HEK293 (cell line): ENCODE data around the gene HMCN2.

ENCODE experiments used
- CTCF ChIP-seq: fragments of 450-650 bp; formaldehyde crosslinking; IDR thresholded peaks from 2 replicates; pipeline ENCODE4 v1.5.1; 2016; ENCODE audit warnings: missing biosample characterization, missing genetic modification characterization
- GLIS2 ChIP-seq: fragments of 450-650 bp; formaldehyde crosslinking; IDR thresholded peaks from 2 replicates; pipeline ENCODE4 v1.5.1; 2016; ENCODE audit warnings: missing biosample characterization, missing genetic modification characterization
- HOXA7 ChIP-seq: sonication (generic); formaldehyde crosslinking; IDR thresholded peaks from 2 replicates; pipeline ENCODE4 v1.8.1; 2022; ENCODE audit warnings: missing genetic modification reagents, borderline replicate concordance
- KLF16 ChIP-seq: fragments of 450-650 bp; formaldehyde crosslinking; IDR thresholded peaks from 2 replicates; pipeline ENCODE4 v1.5.1; 2017; ENCODE audit warnings: missing biosample characterization, missing genetic modification characterization
- KLF17 ChIP-seq: fragments of 450-650 bp; formaldehyde crosslinking; IDR thresholded peaks from 2 replicates; pipeline ENCODE4 v1.5.1; 2016; ENCODE audit warnings: missing biosample characterization, missing genetic modification characterization
- RBAK ChIP-seq: fragments of 450-650 bp; formaldehyde crosslinking; IDR thresholded peaks from 2 replicates; pipeline ENCODE4 v1.5.1; 2016; ENCODE audit warnings: missing biosample characterization, missing genetic modification characterization
- SALL2 ChIP-seq: fragments of 450-650 bp; formaldehyde crosslinking; IDR thresholded peaks from 2 replicates; pipeline ENCODE4 v1.5.0; 2017; ENCODE audit warnings: missing biosample characterization, mild to moderate bottlenecking, missing genetic modification characterization, borderline replicate concordance
- ZBTB1 ChIP-seq: fragments of 450-650 bp; formaldehyde crosslinking; IDR thresholded peaks from 2 replicates; pipeline ENCODE4 v1.5.1; 2016; ENCODE audit warnings: missing biosample characterization, missing genetic modification characterization
- ZBTB11 ChIP-seq: fragments of 450-650 bp; formaldehyde crosslinking; conservative IDR thresholded peaks from 2 replicates; pipeline ENCODE4 v1.5.1; 2016; ENCODE audit warnings: low read depth, missing biosample characterization, missing genetic modification characterization
- ZBTB44 ChIP-seq: fragments of 450-650 bp; IDR thresholded peaks from 2 replicates; pipeline ENCODE4 v1.5.1; 2018; ENCODE audit warnings: missing biosample characterization, mild to moderate bottlenecking, missing genetic modification characterization
- ZBTB48 ChIP-seq: fragments of 450-650 bp; formaldehyde crosslinking; IDR thresholded peaks from 2 replicates; pipeline ENCODE4 v1.5.1; 2016; ENCODE audit warnings: missing biosample characterization, missing genetic modification characterization
- ZFP69B ChIP-seq: fragments of 450-650 bp; formaldehyde crosslinking; IDR thresholded peaks from 2 replicates; pipeline ENCODE4 v1.5.1; 2016; ENCODE audit warnings: missing biosample characterization, missing genetic modification characterization
- ZIC2 ChIP-seq: fragments of 450-650 bp; formaldehyde crosslinking; IDR thresholded peaks from 2 replicates; pipeline ENCODE4 v1.5.1; 2016; ENCODE audit warnings: missing biosample characterization, missing genetic modification characterization
- ZNF148 ChIP-seq: fragments of 450-650 bp; formaldehyde crosslinking; IDR thresholded peaks from 2 replicates; pipeline ENCODE4 v1.5.0; 2017; ENCODE audit warnings: missing biosample characterization, missing genetic modification characterization, borderline replicate concordance
- ZNF174 ChIP-seq: fragments of 450-650 bp; formaldehyde crosslinking; IDR thresholded peaks from 2 replicates; pipeline ENCODE4 v1.5.0; 2017; ENCODE audit warnings: missing biosample characterization, mild to moderate bottlenecking, missing genetic modification characterization
- ZNF324 ChIP-seq: fragments of 450-650 bp; formaldehyde crosslinking; IDR thresholded peaks from 2 replicates; pipeline ENCODE4 v1.5.1; 2016; ENCODE audit warnings: missing biosample characterization, missing genetic modification characterization
- ZNF433 ChIP-seq: fragments of 450-650 bp; formaldehyde crosslinking; IDR thresholded peaks from 2 replicates; pipeline ENCODE4 v1.5.1; 2016; ENCODE audit warnings: missing biosample characterization, missing genetic modification characterization, low read depth
- ZNF48 ChIP-seq: fragments of 450-650 bp; formaldehyde crosslinking; IDR thresholded peaks from 2 replicates; pipeline ENCODE4 v1.5.1; 2016; ENCODE audit warnings: missing biosample characterization, missing genetic modification characterization
- ZNF488 ChIP-seq: fragments of 450-650 bp; formaldehyde crosslinking; IDR thresholded peaks from 2 replicates; pipeline ENCODE4 v1.5.1; 2016; ENCODE audit warnings: missing biosample characterization, missing genetic modification characterization
- ZNF521 ChIP-seq: fragments of 450-650 bp; formaldehyde crosslinking; IDR thresholded peaks from 2 replicates; pipeline ENCODE4 v1.5.1; 2017; ENCODE audit warnings: missing biosample characterization, mild to moderate bottlenecking, missing genetic modification characterization
- ZNF544 ChIP-seq: fragments of 450-650 bp; formaldehyde crosslinking; IDR thresholded peaks from 2 replicates; pipeline ENCODE4 v1.5.0; 2017; ENCODE audit warnings: missing biosample characterization, missing genetic modification characterization
- ZNF571 ChIP-seq: fragments of 450-650 bp; formaldehyde crosslinking; IDR thresholded peaks from 2 replicates; pipeline ENCODE4 v1.5.0; 2017; ENCODE audit warnings: missing biosample characterization, missing genetic modification characterization
- ZNF664 ChIP-seq: fragments of 450-650 bp; formaldehyde crosslinking; IDR thresholded peaks from 2 replicates; pipeline ENCODE4 v1.5.1; 2016; ENCODE audit warnings: missing biosample characterization, missing genetic modification characterization
- ZNF670 ChIP-seq: fragments of 450-650 bp; formaldehyde crosslinking; IDR thresholded peaks from 2 replicates; pipeline ENCODE4 v1.5.1; 2016; ENCODE audit warnings: missing biosample characterization, missing genetic modification characterization, low read depth
- ZNF777 ChIP-seq: fragments of 450-650 bp; formaldehyde crosslinking; IDR thresholded peaks from 2 replicates; pipeline ENCODE4 v1.5.1; 2017; ENCODE audit warnings: missing biosample characterization, missing genetic modification characterization, borderline replicate concordance
- ZSCAN18 ChIP-seq: fragments of 450-650 bp; formaldehyde crosslinking; IDR thresholded peaks from 2 replicates; pipeline ENCODE4 v1.5.1; 2016; ENCODE audit warnings: missing biosample characterization, missing genetic modification characterization

Gene HMCN2

GRCh38 chr9:130448035-130448624 is 182.6 kb downstream of the HMCN2 start (continued):
- TF ChIP-seq ZNF148 (tag by site-specific recombination) = no peak
- no peak for TF ChIP-seq ZBTB1 (tag by site-specific recombination)
- TF ChIP-seq KLF16 (tag by site-specific recombination) = peak; percentile 91
- peak; percentile 92 for TF ChIP-seq ZIC2
- no peak for TF ChIP-seq ZNF664 (tag by site-specific recombination)
- peak; percentile 96 for TF ChIP-seq ZBTB44 (tag by site-specific recombination)
- TF ChIP-seq ZNF571 (tag by site-specific recombination) = no peak
- TF ChIP-seq ZNF324 = peak; percentile 84; the same call in 1 of the 2 replicates
- 0 out of 2 replicates have a peak, but pooled peaks have one; percentile 35 for TF ChIP-seq ZSCAN18 (tag by site-specific recombination)
- TF ChIP-seq ZNF521 (tag by site-specific recombination) = no peak
- TF ChIP-seq HOXA7 (CRISPR knock-in tag) = no peak
- no peak for TF ChIP-seq ZBTB11 (tag by site-specific recombination)
- no peak for TF ChIP-seq ZNF544
- no peak for TF ChIP-seq ZNF433 (tag by site-specific recombination)
- TF ChIP-seq ZBTB48 = peak; percentile 97
- no peak for TF ChIP-seq ZNF670 (tag by site-specific recombination)
- TF ChIP-seq ZNF174 = no peak
- TF ChIP-seq ZNF488 (tag by site-specific recombination) = no peak
- no peak for TF ChIP-seq ZNF48 (tag by site-specific recombination)
- TF ChIP-seq GLIS2 (tag by site-specific recombination) = no peak
- no peak for TF ChIP-seq CTCF (tag by site-specific recombination)
- TF ChIP-seq RBAK = no peak
- TF ChIP-seq KLF17 (tag by site-specific recombination) = 0 out of 2 replicates have a peak, but pooled peaks have one; percentile 30
- peak; percentile 84 for TF ChIP-seq ZFP69B (tag by site-specific recombination)
- TF ChIP-seq ZNF777 (tag by site-specific recombination) = no peak
- no peak for TF ChIP-seq SALL2 (tag by site-specific recombination)
